Measurements from ENCODE around the gene STK32C.

STK32C gene

DNA sequence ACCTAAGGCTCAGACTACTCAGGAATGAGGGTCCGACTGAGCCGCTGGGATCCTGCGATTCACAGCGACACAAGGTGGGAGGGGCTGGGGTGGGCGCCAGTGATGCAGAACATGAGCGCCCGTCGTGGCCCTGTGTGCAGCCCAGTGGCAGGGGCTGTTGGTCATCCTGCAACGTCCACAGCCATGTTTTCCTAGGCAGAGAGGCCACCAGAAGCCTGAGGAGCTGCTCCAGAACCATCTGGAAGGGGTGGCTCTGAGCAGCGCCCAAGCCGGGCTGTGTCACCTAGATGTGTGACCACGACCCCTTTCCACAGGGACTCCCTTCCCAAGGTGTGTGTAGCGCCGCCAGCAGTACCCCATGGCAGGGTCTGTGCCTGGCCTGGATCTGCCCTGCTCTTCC, 96.5 kb downstream of the STK32C start:
- no CpG with 5 or more reads among the region's 14 CpGs for WGBS (ENCODE audit: extremely low coverage, insufficient coverage, insufficient read length)
- H3K9ac ChIP-seq (ENCODE audit: low read length), result no peak overlapping the region
- no peak overlapping the region for H2BK5ac ChIP-seq (ENCODE audit: low read depth, low read length, poor library complexity)
- H3K14ac ChIP-seq (ENCODE audit: low read length), result no peak overlapping the region
- no peak overlapping the region for H3K23ac ChIP-seq (ENCODE audit: low read length)
- no peaks in the 10 kb centered on the region for H3K4me1 ChIP-seq (ENCODE audit: control insufficient read depth in 1 of 2, insufficient read depth in 2 of 2, low read length in 2 of 2)
- H4K91ac ChIP-seq (ENCODE audit: low read depth, low read length), result no peak overlapping the region
- H3K9me3 ChIP-seq (ENCODE audit: insufficient read depth, low read depth, low read length), result peaks cover 14% of the 10 kb centered on the region
- no peak overlapping the region for H3K18ac ChIP-seq (ENCODE audit: low read length)
- no peaks in the 10 kb centered on the region for H3K79me1 ChIP-seq (ENCODE audit: low read length)
- H3K4me3 ChIP-seq (ENCODE audit: low read depth, low read length), result no peak overlapping the region
- H3K4ac ChIP-seq (ENCODE audit: low read depth, low read length), result no peak overlapping the region
- no peaks in the 10 kb centered on the region for H3K79me2 ChIP-seq (ENCODE audit: control insufficient read depth, insufficient read depth, low read length, poor library complexity)
- no peak overlapping the region for H3K27ac ChIP-seq (ENCODE audit: low read depth, low read length)
- no peak overlapping the region for H2AFZ ChIP-seq (ENCODE audit: insufficient read depth, low read length, poor library complexity)
- no peak overlapping the region for H2AK5ac ChIP-seq (ENCODE audit: low read length)
- no peaks in the 10 kb centered on the region for H3K36me3 ChIP-seq (ENCODE audit: control insufficient read depth in 1 of 2, insufficient read depth in 2 of 2, low read length in 2 of 2)
- no peak overlapping the region for H4K8ac ChIP-seq (ENCODE audit: low read depth, low read length)
- H3K4me2 ChIP-seq (ENCODE audit: low read length), result no peak overlapping the region
- H3K27me3 ChIP-seq (ENCODE audit: insufficient read depth, low read length), result no peaks in the 10 kb centered on the region
- no peak overlapping the region for H4K12ac ChIP-seq (ENCODE audit: low read depth, low read length)
- H2BK12ac ChIP-seq (ENCODE audit: low read length), result no peak overlapping the region
- no peak for DNase-seq
- H2BK120ac ChIP-seq (ENCODE audit: insufficient read depth, low read length, poor library complexity), result no peak overlapping the region

DNA sequence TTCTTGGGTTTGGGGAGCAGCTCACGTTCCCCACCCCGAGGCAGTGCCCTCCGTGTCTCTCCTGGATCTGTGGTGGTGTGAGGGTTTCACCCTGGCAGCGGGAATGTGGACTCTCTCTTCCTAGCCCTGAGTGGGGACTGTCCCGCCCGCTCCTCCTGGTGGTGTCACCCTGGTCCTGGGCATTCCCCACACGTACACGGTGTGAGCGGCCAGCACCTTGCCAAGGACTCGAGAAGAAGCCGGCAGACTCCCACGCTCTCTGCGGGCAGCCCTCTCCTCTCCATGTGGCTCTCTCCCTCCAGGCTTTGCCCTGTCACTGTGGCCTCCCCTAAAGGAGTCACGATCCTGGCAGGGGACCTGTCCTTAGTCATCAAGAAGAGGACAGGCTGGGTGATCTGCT, 97.0 kb downstream of the STK32C start:
- no peak overlapping the region for H2BK120ac ChIP-seq (ENCODE audit: insufficient read depth, low read length, poor library complexity)
- H2AK5ac ChIP-seq (ENCODE audit: low read length), result no peak overlapping the region
- no peak overlapping the region for H2BK5ac ChIP-seq (ENCODE audit: low read depth, low read length, poor library complexity)
- H4K91ac ChIP-seq (ENCODE audit: low read depth, low read length), result no peak overlapping the region
- H3K4me2 ChIP-seq (ENCODE audit: low read length), result no peak overlapping the region
- no peak overlapping the region for H3K23ac ChIP-seq (ENCODE audit: low read length)
- H3K18ac ChIP-seq (ENCODE audit: low read length), result no peak overlapping the region
- no peak overlapping the region for H3K9ac ChIP-seq (ENCODE audit: low read length)
- H4K12ac ChIP-seq (ENCODE audit: low read depth, low read length), result no peak overlapping the region
- H3K4ac ChIP-seq (ENCODE audit: low read depth, low read length), result no peak overlapping the region
- H3K4me3 ChIP-seq (ENCODE audit: low read depth, low read length), result no peak overlapping the region
- H3K27me3 ChIP-seq (ENCODE audit: insufficient read depth, low read length), result no peaks in the 10 kb centered on the region
- no peak overlapping the region for H2BK12ac ChIP-seq (ENCODE audit: low read length)
- no peak overlapping the region for H4K8ac ChIP-seq (ENCODE audit: low read depth, low read length)
- no peak overlapping the region for H3K27ac ChIP-seq (ENCODE audit: low read depth, low read length)
- H3K14ac ChIP-seq (ENCODE audit: low read length), result no peak overlapping the region
- H3K79me2 ChIP-seq (ENCODE audit: control insufficient read depth, insufficient read depth, low read length, poor library complexity), result no peaks in the 10 kb centered on the region
- H3K36me3 ChIP-seq (ENCODE audit: control insufficient read depth in 1 of 2, insufficient read depth in 2 of 2, low read length in 2 of 2), result no peaks in the 10 kb centered on the region
- WGBS (ENCODE audit: extremely low coverage, insufficient coverage, insufficient read length), result no CpG with 5 or more reads among the region's 14 CpGs
- H2AFZ ChIP-seq (ENCODE audit: insufficient read depth, low read length, poor library complexity), result no peak overlapping the region
- no peaks in the 10 kb centered on the region for H3K79me1 ChIP-seq (ENCODE audit: low read length)
- no peaks in the 10 kb centered on the region for H3K4me1 ChIP-seq (ENCODE audit: control insufficient read depth in 1 of 2, insufficient read depth in 2 of 2, low read length in 2 of 2)
- peaks cover 14% of the 10 kb centered on the region for H3K9me3 ChIP-seq (ENCODE audit: insufficient read depth, low read depth, low read length)
- DNase-seq, result no peak

DNA sequence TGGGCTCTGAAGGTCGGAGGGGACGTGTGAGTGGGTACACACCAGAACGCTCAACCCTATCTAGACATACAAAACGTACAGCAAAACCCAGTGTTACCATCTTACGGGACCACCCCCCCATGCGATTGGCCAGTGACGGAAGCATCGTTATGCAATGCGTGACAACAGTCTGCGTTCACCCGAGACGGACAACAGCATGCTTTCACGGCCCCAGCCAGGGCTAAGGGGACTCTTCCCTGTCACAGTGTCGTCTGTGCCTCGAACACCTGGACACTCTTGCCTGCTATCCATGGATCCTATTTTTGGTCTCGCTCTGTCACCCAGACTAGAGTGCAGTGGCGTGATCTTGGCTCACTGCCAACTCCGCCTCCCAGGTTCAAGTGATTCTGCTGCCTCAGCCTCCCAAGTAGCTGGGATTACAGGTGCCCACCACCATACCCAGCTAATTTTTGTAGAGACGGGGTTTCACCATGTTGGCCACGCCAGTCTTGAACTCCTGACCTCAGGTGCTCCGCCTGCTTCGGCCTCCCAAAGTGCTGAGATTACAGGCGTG, 97.7 kb downstream of the STK32C start:
- H3K14ac ChIP-seq (ENCODE audit: low read length), result no peak overlapping the region
- no CpG with 5 or more reads among the region's 23 CpGs for WGBS (ENCODE audit: extremely low coverage, insufficient coverage, insufficient read length)

DNA sequence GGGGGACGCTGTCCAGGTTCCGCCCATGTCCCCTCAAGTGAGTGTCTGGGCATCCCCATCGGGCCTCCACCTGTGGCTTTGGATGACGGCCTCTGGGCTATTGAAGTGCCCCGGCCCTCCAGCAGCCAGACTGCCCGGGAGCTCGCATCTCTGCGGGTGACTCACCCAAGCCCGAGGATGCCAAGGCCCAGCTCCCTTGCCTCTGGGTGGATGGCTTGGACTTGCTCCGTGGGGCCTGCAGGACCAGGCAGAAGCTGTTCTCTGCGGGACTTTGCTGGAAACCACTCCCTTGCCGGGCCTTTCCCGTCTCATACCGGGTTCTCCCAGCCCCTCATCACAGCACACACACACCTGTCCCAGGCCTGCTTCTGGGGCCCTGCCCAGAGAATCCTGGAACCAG, 98.6 kb downstream of the STK32C start:
- Histone ChIP-seq H3K79me1 (ENCODE audit: low read length) (no peaks in the 10 kb centered on the region), H3K9ac (ENCODE audit: low read length) (no peak overlapping the region), H3K23ac (ENCODE audit: low read length) (no peak overlapping the region), H3K27ac (ENCODE audit: low read depth, low read length) (no peak overlapping the region), H2BK120ac (ENCODE audit: insufficient read depth, low read length, poor library complexity) (no peak overlapping the region), H4K91ac (ENCODE audit: low read depth, low read length) (no peak overlapping the region), H3K79me2 (ENCODE audit: control insufficient read depth, insufficient read depth, low read length, poor library complexity) (no peaks in the 10 kb centered on the region), H3K4me3 (ENCODE audit: low read depth, low read length) (no peak overlapping the region), H3K4me1 (ENCODE audit: control insufficient read depth in 1 of 2, insufficient read depth in 2 of 2, low read length in 2 of 2) (no peaks in the 10 kb centered on the region), H4K12ac (ENCODE audit: low read depth, low read length) (no peak overlapping the region), H3K18ac (ENCODE audit: low read length) (no peak overlapping the region), H2BK5ac (ENCODE audit: low read depth, low read length, poor library complexity) (no peak overlapping the region), H3K14ac (ENCODE audit: low read length) (no peak overlapping the region), H2BK12ac (ENCODE audit: low read length) (no peak overlapping the region), H3K36me3 (ENCODE audit: control insufficient read depth in 1 of 2, insufficient read depth in 2 of 2, low read length in 2 of 2) (no peaks in the 10 kb centered on the region), H4K8ac (ENCODE audit: low read depth, low read length) (no peak overlapping the region), H3K27me3 (ENCODE audit: insufficient read depth, low read length) (no peaks in the 10 kb centered on the region), H3K4me2 (ENCODE audit: low read length) (no peak overlapping the region), H2AK5ac (ENCODE audit: low read length) (no peak overlapping the region), H3K4ac (ENCODE audit: low read depth, low read length) (no peak overlapping the region), H2AFZ (ENCODE audit: insufficient read depth, low read length, poor library complexity) (no peak overlapping the region), H3K9me3 (ENCODE audit: insufficient read depth, low read depth, low read length) (peaks cover 9% of the 10 kb centered on the region)
- no CpG with 5 or more reads among the region's 14 CpGs for WGBS (ENCODE audit: extremely low coverage, insufficient coverage, insufficient read length)
- no peak for DNase-seq

More for the DNA sequence above, 97.7 kb downstream of the STK32C start:
- no peak overlapping the region for H3K4ac ChIP-seq (ENCODE audit: low read depth, low read length)
- H3K79me1 ChIP-seq (ENCODE audit: low read length), result no peaks in the 10 kb centered on the region
- no peak overlapping the region for H2BK5ac ChIP-seq (ENCODE audit: low read depth, low read length, poor library complexity)
- H2BK12ac ChIP-seq (ENCODE audit: low read length), result no peak overlapping the region
- H4K91ac ChIP-seq (ENCODE audit: low read depth, low read length), result no peak overlapping the region
- H2AFZ ChIP-seq (ENCODE audit: insufficient read depth, low read length, poor library complexity), result no peak overlapping the region
- H3K36me3 ChIP-seq (ENCODE audit: control insufficient read depth in 1 of 2, insufficient read depth in 2 of 2, low read length in 2 of 2), result no peaks in the 10 kb centered on the region
- H3K4me1 ChIP-seq (ENCODE audit: control insufficient read depth in 1 of 2, insufficient read depth in 2 of 2, low read length in 2 of 2), result no peaks in the 10 kb centered on the region
- H2AK5ac ChIP-seq (ENCODE audit: low read length), result no peak overlapping the region
- H3K27ac ChIP-seq (ENCODE audit: low read depth, low read length), result no peak overlapping the region
- no peak overlapping the region for H4K8ac ChIP-seq (ENCODE audit: low read depth, low read length)
- no peak overlapping the region for H4K12ac ChIP-seq (ENCODE audit: low read depth, low read length)
- H2BK120ac ChIP-seq (ENCODE audit: insufficient read depth, low read length, poor library complexity), result no peak overlapping the region
- H3K4me2 ChIP-seq (ENCODE audit: low read length), result no peak overlapping the region
- H3K23ac ChIP-seq (ENCODE audit: low read length), result no peak overlapping the region
- no peaks in the 10 kb centered on the region for H3K79me2 ChIP-seq (ENCODE audit: control insufficient read depth, insufficient read depth, low read length, poor library complexity)
- no peak overlapping the region for H3K9ac ChIP-seq (ENCODE audit: low read length)
- no peak overlapping the region for H3K18ac ChIP-seq (ENCODE audit: low read length)
- no peaks in the 10 kb centered on the region for H3K27me3 ChIP-seq (ENCODE audit: insufficient read depth, low read length)
- H3K4me3 ChIP-seq (ENCODE audit: low read depth, low read length), result no peak overlapping the region
- H3K9me3 ChIP-seq (ENCODE audit: insufficient read depth, low read depth, low read length), result peaks cover 13% of the 10 kb centered on the region
- DNase-seq, result no peak

Data from trophoblast cell (in vitro differentiated cells and primary cell).